OCI-LY7 (cell line): ENCODE data around the gene IGF2BP1. TPM values are rescaled to one million over a fixed set of nuclear protein-coding genes. Genes with fewer than 3 reads are reported as not detected.

Experiments used
- BruUV-seq: library from RNA; stranded (reverse); fragments of 400-500 nt; replicated peaks from 2 replicates; lab custom pipeline; 2021; lab: Mats Ljungman, UMichigan
- CTCF ChIA-PET: fragments of 300-600 bp; sonication (Branson Sonifier 250); formaldehyde crosslinking; loops from one replicate; lab custom pipeline; 2022; ENCODE audit warnings: antibody characterized with exemption; ENCODE audit not compliant: unreplicated experiment; lab: Charles Lee
- POLR2A ChIA-PET: fragments of 300-600 bp; sonication (Branson Sonifier 250); formaldehyde crosslinking; loops from one replicate; lab custom pipeline; 2022; ENCODE audit warnings: antibody characterized with exemption; lab: Charles Lee
- DNase-seq: peaks from one replicate; pipeline ENCODE4 v3.0.0-alpha.2; 2015; ENCODE audit warnings: low spot score
- H2AFZ ChIP-seq: fragments of 200-600 bp; sonication (generic), shearing (Covaris generic); 2 replicates; pipeline ENCODE4 v1.6.1; 2014; ENCODE audit warnings: mild to moderate bottlenecking, antibody characterized with exemption, low read length, moderate library complexity
- H3K27ac ChIP-seq: fragments of 200-600 bp; sonication (generic); 2 replicates; pipeline ENCODE4 v1.5.1; 2014; ENCODE audit warnings: mixed run types, low read depth, mild to moderate bottlenecking, moderate library complexity, low read length, inconsistent platforms; ENCODE audit not compliant: poor library complexity, severe bottlenecking
- H3K36me3 ChIP-seq: fragments of 200-600 bp; sonication (generic); 2 replicates; pipeline ENCODE4 v1.6.1; 2014; ENCODE audit warnings: mild to moderate bottlenecking, antibody characterized with exemption, low read length, moderate library complexity, mixed read lengths; ENCODE audit not compliant: insufficient read depth
- H3K4me1 ChIP-seq: fragments of 200-600 bp; sonication (generic); 2 replicates; pipeline ENCODE4 v1.5.1; 2014; ENCODE audit warnings: mild to moderate bottlenecking, low read length; ENCODE audit not compliant: insufficient read depth, poor library complexity, severe bottlenecking
- H3K4me2 ChIP-seq: fragments of 200-600 bp; sonication (generic); 2 replicates; pipeline ENCODE4 v1.6.1; 2014; ENCODE audit warnings: mild to moderate bottlenecking, low read length
- H3K4me3 ChIP-seq: fragments of 200-600 bp; sonication (generic); 2 replicates; pipeline ENCODE4 v1.5.1; 2014; ENCODE audit warnings: mild to moderate bottlenecking, low read depth, low read length; ENCODE audit not compliant: poor library complexity, severe bottlenecking
- H3K79me2 ChIP-seq: fragments of 200-600 bp; sonication (generic); 2 replicates; pipeline ENCODE4 v1.6.1; 2016; ENCODE audit warnings: low read depth, mild to moderate bottlenecking, low read length, moderate library complexity, mixed read lengths; ENCODE audit not compliant: insufficient read depth
- H3K9me2 ChIP-seq: fragments of 200-600 bp; sonication (generic); 2 replicates; pipeline ENCODE4 v1.6.1; 2016; ENCODE audit warnings: mild to moderate bottlenecking, low read length, mixed read lengths; ENCODE audit not compliant: insufficient read depth
- H3K9me3 ChIP-seq: fragments of 200-600 bp; sonication (generic); 2 replicates; pipeline ENCODE4 v1.6.1; 2014; ENCODE audit warnings: mild to moderate bottlenecking, mixed run types, low read length, mixed read lengths
- H4K20me1 ChIP-seq: fragments of 200-600 bp; sonication (generic); 2 replicates; pipeline ENCODE4 v1.6.1; 2014; ENCODE audit warnings: mild to moderate bottlenecking, antibody characterized with exemption, low read length, moderate library complexity, mixed read lengths; ENCODE audit not compliant: insufficient read depth
- EZH2phosphoT487 ChIP-seq: fragments of 200-600 bp; sonication (generic); IDR thresholded peaks from 2 replicates; pipeline ENCODE4 v1.6.1; 2018; ENCODE audit warnings: low read depth, borderline replicate concordance, mild to moderate bottlenecking, mixed run types, antibody characterized with exemption, low read length, moderate library complexity, mixed read lengths
- intact Hi-C: fragments of 100-400 bp; cut with micrococcal nuclease; formaldehyde crosslinking; loops from one replicate; pipeline ENCODE4 v1.10.0; 2022; ENCODE audit not compliant: unreplicated experiment
- total RNA-seq, 2 experiments: library from RNA; depleted of rRNA in 1 of 2; stranded (reverse); fragments of >200 nt in 1 of 2; shearing (Covaris generic) in 1 of 2; gene quantifications; 2 replicates each; pipeline ENCODE4 v1.2.3, GENCODE V29; 2014 to 2022
- TF ChIP-seq, protein P1 (sequence below): fragments of 200-600 bp; sonication (generic); conservative IDR thresholded peaks from 2 replicates; pipeline ENCODE4 v1.5.1; 2014; ENCODE audit warnings: mild to moderate bottlenecking, antibody characterized with exemption, low read length, moderate library complexity, mixed read lengths

The IGF2BP1 gene
- total RNA-seq, 2 experiments from 2014 or later: 18.9 to 46.4 TPM

DNA sequence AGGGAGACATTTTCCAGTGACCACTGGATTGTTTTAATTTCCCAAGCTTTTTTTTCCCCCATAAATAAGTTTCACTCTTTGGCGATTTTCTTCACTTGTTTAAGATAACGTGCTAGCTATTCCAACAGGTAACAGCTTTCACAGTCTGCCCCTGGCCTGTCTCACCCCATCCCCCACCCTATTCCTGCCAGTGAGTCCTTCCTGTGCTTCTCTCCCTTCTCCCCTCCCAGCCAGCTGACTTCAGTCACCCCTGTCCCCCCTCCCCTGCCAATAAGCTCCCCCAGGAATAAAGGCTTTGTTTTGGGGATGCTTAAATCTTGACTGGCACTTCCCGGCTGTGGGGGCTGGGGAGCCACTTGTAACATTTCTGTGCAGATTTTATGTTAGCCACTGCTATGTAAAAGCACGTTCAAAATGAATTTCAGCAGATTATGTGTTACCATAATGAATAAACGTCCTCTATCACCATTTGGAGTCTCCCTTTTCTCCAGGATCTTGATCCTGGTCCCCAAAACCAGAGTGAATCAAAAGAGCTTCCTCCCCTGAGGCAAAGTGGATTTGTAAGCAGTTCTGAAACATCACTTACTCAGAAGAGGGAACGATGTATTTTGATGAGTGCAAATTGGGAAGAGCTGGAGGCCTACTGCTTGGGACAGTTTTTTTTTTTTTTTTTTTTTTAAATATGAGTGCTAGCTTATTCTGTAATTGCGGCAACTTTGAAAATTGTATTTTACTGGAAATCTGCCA lies 58.2 kb downstream of the IGF2BP1 start:
- H3K4me3 ChIP-seq: no peak overlapping the region
- H2AFZ ChIP-seq: no peak overlapping the region
- intact Hi-C loops: no loop called here
- H3K9me2 ChIP-seq: no peaks in the 10 kb centered on the region
- H3K9me3 ChIP-seq: no peaks in the 10 kb centered on the region
- POLR2A ChIA-PET: interaction anchor here (0.6 to 0.7 kb wide), 2 partner anchors 28 to 534 kb away, joined by 3 to 4 read pairs; no protein-coding TSS in a partner anchor
- no peaks in the 10 kb centered on the region for H3K4me1 ChIP-seq
- no peak overlapping the region for H3K4me2 ChIP-seq
- no peak overlapping the region for H3K27ac ChIP-seq
- H4K20me1 ChIP-seq: no peaks in the 10 kb centered on the region
- DNase-seq: no peak
- CTCF ChIA-PET: no interaction called here
- BruUV-seq: no TSS peak
- H3K36me3 ChIP-seq: peaks cover 22% of the 10 kb centered on the region; the same call in 1 of the 2 replicates
- no peaks in the 10 kb centered on the region for H3K79me2 ChIP-seq
- TF ChIP-seq EZH2phosphoT487: no peak
- TF ChIP-seq, protein P1, sequence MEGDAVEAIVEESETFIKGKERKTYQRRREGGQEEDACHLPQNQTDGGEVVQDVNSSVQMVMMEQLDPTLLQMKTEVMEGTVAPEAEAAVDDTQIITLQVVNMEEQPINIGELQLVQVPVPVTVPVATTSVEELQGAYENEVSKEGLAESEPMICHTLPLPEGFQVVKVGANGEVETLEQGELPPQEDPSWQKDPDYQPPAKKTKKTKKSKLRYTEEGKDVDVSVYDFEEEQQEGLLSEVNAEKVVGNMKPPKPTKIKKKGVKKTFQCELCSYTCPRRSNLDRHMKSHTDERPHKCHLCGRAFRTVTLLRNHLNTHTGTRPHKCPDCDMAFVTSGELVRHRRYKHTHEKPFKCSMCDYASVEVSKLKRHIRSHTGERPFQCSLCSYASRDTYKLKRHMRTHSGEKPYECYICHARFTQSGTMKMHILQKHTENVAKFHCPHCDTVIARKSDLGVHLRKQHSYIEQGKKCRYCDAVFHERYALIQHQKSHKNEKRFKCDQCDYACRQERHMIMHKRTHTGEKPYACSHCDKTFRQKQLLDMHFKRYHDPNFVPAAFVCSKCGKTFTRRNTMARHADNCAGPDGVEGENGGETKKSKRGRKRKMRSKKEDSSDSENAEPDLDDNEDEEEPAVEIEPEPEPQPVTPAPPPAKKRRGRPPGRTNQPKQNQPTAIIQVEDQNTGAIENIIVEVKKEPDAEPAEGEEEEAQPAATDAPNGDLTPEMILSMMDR: no peak

DNA sequence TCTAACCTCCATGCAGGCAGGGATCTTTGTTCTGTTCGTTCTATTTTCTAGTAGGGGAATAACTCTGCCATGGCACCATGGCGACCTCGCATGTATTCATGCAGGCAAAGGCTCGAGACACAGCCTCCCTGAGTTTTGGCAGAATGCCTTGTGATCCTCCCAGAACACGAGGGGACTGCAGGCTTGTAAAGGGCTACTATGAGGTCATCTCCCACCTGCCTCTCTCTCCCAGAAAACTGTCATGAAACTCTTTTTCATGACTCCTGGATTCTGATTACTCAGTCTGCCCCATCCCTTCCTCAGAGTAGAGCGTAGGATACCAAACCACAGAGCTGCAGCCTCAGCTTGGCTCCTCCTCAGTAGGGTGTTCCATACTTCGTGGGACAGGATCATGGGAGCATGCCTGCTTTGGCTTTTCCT lies 64.3 kb downstream of the IGF2BP1 start:
- no peak overlapping the region for H3K4me3 ChIP-seq
- no peaks in the 10 kb centered on the region for H3K36me3 ChIP-seq
- H3K9me2 ChIP-seq: no peaks in the 10 kb centered on the region
- H3K79me2 ChIP-seq: no peaks in the 10 kb centered on the region
- no peak overlapping the region for H3K4me2 ChIP-seq
- intact Hi-C loops: no loop called here
- TF ChIP-seq, protein P1: no peak
- TF ChIP-seq EZH2phosphoT487: no peak
- no TSS peak for BruUV-seq
- ChIA-PET CTCF (no interaction called here), POLR2A (no interaction called here)
- H3K9me3 ChIP-seq: no peaks in the 10 kb centered on the region
- H4K20me1 ChIP-seq: no peaks in the 10 kb centered on the region
- DNase-seq: no peak
- no peak overlapping the region for H2AFZ ChIP-seq
- no peaks in the 10 kb centered on the region for H3K4me1 ChIP-seq
- no peak overlapping the region for H3K27ac ChIP-seq

DNA sequence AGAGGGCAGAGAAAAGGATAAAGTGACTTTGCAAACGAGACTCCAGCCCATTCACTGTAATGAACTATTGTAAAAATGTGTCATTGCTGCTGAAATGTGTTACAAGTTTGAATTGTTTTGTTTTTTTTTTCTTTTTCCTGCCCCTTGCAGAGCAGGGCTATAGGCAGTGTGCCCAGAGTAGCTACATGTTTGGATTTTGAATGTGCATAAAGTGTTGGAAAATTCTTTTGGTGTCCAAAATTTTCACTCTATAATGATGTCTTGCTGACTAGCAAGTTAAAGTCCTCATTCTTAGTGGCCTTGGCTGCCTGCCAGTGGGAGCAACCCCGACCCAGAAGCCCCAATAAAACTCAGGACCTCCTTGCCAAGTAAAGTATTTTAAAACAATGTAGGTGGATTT lies 66.5 kb downstream of the IGF2BP1 start:
- Histone ChIP-seq H3K9me3 (no peaks in the 10 kb centered on the region), H3K4me3 (no peak overlapping the region), H3K27ac (no peak overlapping the region), H3K4me1 (no peaks in the 10 kb centered on the region), H4K20me1 (no peaks in the 10 kb centered on the region), H3K79me2 (no peaks in the 10 kb centered on the region), H3K9me2 (no peaks in the 10 kb centered on the region), H3K36me3 (no peaks in the 10 kb centered on the region), H2AFZ (no peak overlapping the region), H3K4me2 (no peak overlapping the region)
- no TSS peak for BruUV-seq
- TF ChIP-seq EZH2phosphoT487: no peak
- TF ChIP-seq, protein P1: no peak
- no peak for DNase-seq
- ChIA-PET CTCF (no interaction called here), POLR2A (no interaction called here)
- intact Hi-C loops: no loop called here
